GM19455 (cell line): ENCODE measurements around the gene EPHB6.

Experiments
- ATAC-seq: cut with Tn5 transposase; IDR thresholded peaks from one replicate; pipeline ENCODE4 v1.9.1; 2021; ENCODE audit not compliant: unreplicated experiment

The EPHB6 gene

GRCh38 chr7:142876236-142876960 lies 21.5 kb downstream of the EPHB6 start:
- ATAC-seq, result no peak

- no peak for ATAC-seq
Measured at GRCh38 chr7:142876991-142877910, 22.4 kb downstream of the EPHB6 start.

GRCh38 chr7:142878315-142878714 lies 23.4 kb downstream of the EPHB6 start:
- ATAC-seq, result no peak

- ATAC-seq, result no peak
Measured at GRCh38 chr7:142879060-142879459, 24.2 kb downstream of the EPHB6 start.

- ATAC-seq, result no peak
Measured at GRCh38 chr7:142880876-142881505, 26.1 kb downstream of the EPHB6 start.

GRCh38 chr7:142881586-142882337 lies 26.9 kb downstream of the EPHB6 start:
- ATAC-seq, result no peak

GRCh38 chr7:142882338-142882678 lies 27.4 kb downstream of the EPHB6 start:
- ATAC-seq, result no peak

- no peak for ATAC-seq
Measured at GRCh38 chr7:142883145-142883544, 28.3 kb downstream of the EPHB6 start.

- ATAC-seq, result no peak
Measured at GRCh38 chr7:142883571-142884285, 28.9 kb downstream of the EPHB6 start.

GRCh38 chr7:142884286-142884640 lies 29.4 kb downstream of the EPHB6 start:
- no peak for ATAC-seq

- ATAC-seq, result no peak
Measured at GRCh38 chr7:142885311-142886230, 30.7 kb downstream of the EPHB6 start, which contains the start of gene TRPV6. Gene TRPV6 (minus strand): TSS chr7:142885745.

- ATAC-seq, result no peak
Measured at GRCh38 chr7:142886866-142887265, 32.0 kb downstream of the EPHB6 start.

- ATAC-seq, result no peak
Measured at GRCh38 chr7:142887282-142888015, 32.6 kb downstream of the EPHB6 start.

GRCh38 chr7:142889816-142890215 lies 34.9 kb downstream of the EPHB6 start:
- ATAC-seq, result no peak

- no peak for ATAC-seq
Measured at GRCh38 chr7:142890874-142891485, 36.1 kb downstream of the EPHB6 start.

- ATAC-seq, result no peak
Measured at GRCh38 chr7:142891490-142892082, 36.7 kb downstream of the EPHB6 start.

GRCh38 chr7:142892951-142893350 lies 38.1 kb downstream of the EPHB6 start:
- no peak for ATAC-seq
